MCF 10A (cell line): Measurements from ENCODE around the gene RALGPS1. TPM values are rescaled to one million over a fixed set of nuclear protein-coding genes. Genes with fewer than 3 reads are reported as not detected.

ENCODE experiments used
- BruUV-seq: library from RNA; stranded (reverse); fragments of 400-500 nt; replicated peaks from 2 replicates; lab custom pipeline; 2021; lab: Mats Ljungman, UMichigan
- CTCF ChIA-PET: fragments of 300-600 bp; sonication (Branson Sonifier 250); formaldehyde crosslinking; extraction: SDS; loops from one replicate; lab custom pipeline; 2021; ENCODE audit warnings: antibody characterized with exemption, inconsistent platforms; lab: Yijun Ruan, JAX
- POLR2A ChIA-PET: fragments of 300-600, 350-650 bp; sonication (Branson Sonifier 250); formaldehyde crosslinking; extraction: SDS; loops from one replicate; lab custom pipeline; 2020; ENCODE audit warnings: antibody characterized with exemption, inconsistent platforms; lab: Yijun Ruan, JAX
- DNase-seq: peaks from one replicate; pipeline ENCODE4 v3.0.0-alpha.2; 2018; ENCODE audit not compliant: unreplicated experiment
- H3K27ac Mint-ChIP-seq: one replicate; pipeline ENCODE4 v1.8.0; 2022; ENCODE audit warnings: mild to moderate bottlenecking, low read depth, mixed read lengths; ENCODE audit not compliant: unreplicated experiment
- H3K27me3 Mint-ChIP-seq: one replicate; pipeline ENCODE4 v1.8.0; 2022; ENCODE audit warnings: mixed read lengths; ENCODE audit not compliant: insufficient read depth, unreplicated experiment
- H3K36me3 Mint-ChIP-seq: one replicate; pipeline ENCODE4 v1.8.0; 2022; ENCODE audit warnings: mild to moderate bottlenecking, moderate library complexity, mixed read lengths; ENCODE audit not compliant: insufficient read depth, unreplicated experiment
- H3K4me1 Mint-ChIP-seq: one replicate; pipeline ENCODE4 v1.8.0; 2022; ENCODE audit warnings: mixed read lengths; ENCODE audit not compliant: insufficient read depth, unreplicated experiment
- H3K4me3 Mint-ChIP-seq: one replicate; pipeline ENCODE4 v1.8.0; 2022; ENCODE audit warnings: mild to moderate bottlenecking, moderate library complexity, mixed read lengths; ENCODE audit not compliant: unreplicated experiment
- H3K9me3 Mint-ChIP-seq: one replicate; pipeline ENCODE4 v1.8.0; 2022; ENCODE audit warnings: mixed read lengths; ENCODE audit not compliant: unreplicated experiment
- CTCF ChIP-seq: fragments of 200-600 bp; IDR thresholded peaks from one replicate; pipeline ENCODE4 v1.8.0; 2022; ENCODE audit warnings: antibody characterized with exemption, mild to moderate bottlenecking; ENCODE audit not compliant: unreplicated experiment
- intact Hi-C: fragments of 100-400 bp; cut with micrococcal nuclease; formaldehyde crosslinking; loops from 2 replicates; pipeline ENCODE4 v1.14.1; 2022
- total RNA-seq: library from RNA; stranded (reverse); gene quantifications from 2 replicates; pipeline ENCODE4 v1.2.3, GENCODE V29; 2022

Gene RALGPS1
- total RNA-seq, 1 experiment from 2014 or later: 2.4 TPM

GRCh38 chr9:126926364-126926763 lies 11.8 kb downstream of the RALGPS1 start:
- BruUV-seq: no TSS peak
- ChIA-PET POLR2A (interaction anchor here (1.4 kb wide), 1 partner anchor 9 kb away, joined by 4 read pairs; no protein-coding TSS in a partner anchor), CTCF (interaction anchor here (0.5 to 3.2 kb wide), 2 partner anchors 14 to 299 kb away, joined by 3 to 10 read pairs; no protein-coding TSS in a partner anchor)
- no peak for TF ChIP-seq CTCF
- intact Hi-C loops: no loop called here
- Mint-ChIP-seq H3K4me1 (no peaks in the 10 kb centered on the region), H3K9me3 (no peaks in the 10 kb centered on the region), H3K36me3 (no peaks in the 10 kb centered on the region), H3K27ac (no peak overlapping the region), H3K4me3 (no peak overlapping the region), H3K27me3 (no peaks in the 10 kb centered on the region)
- DNase-seq: no peak

- intact Hi-C loops: no loop called here
- DNase-seq: no peak
- ChIA-PET CTCF (interaction anchor here (3.2 kb wide), 1 partner anchor 13 kb away, joined by 10 read pairs; no protein-coding TSS in a partner anchor), POLR2A (interaction anchor here (1.4 kb wide), 1 partner anchor 10 kb away, joined by 4 read pairs; no protein-coding TSS in a partner anchor)
- no peak overlapping the region for H3K27ac Mint-ChIP-seq
- H3K4me3 Mint-ChIP-seq: no peak overlapping the region
- no peaks in the 10 kb centered on the region for H3K4me1 Mint-ChIP-seq
- H3K27me3 Mint-ChIP-seq: no peaks in the 10 kb centered on the region
- no TSS peak for BruUV-seq
- H3K9me3 Mint-ChIP-seq: no peaks in the 10 kb centered on the region
- no peaks in the 10 kb centered on the region for H3K36me3 Mint-ChIP-seq
- TF ChIP-seq CTCF: no peak
These were observed 12.8 kb downstream of the RALGPS1 start for GRCh38 chr9:126927419-126927818.

GRCh38 chr9:126932871-126933321 lies 18.3 kb downstream of the RALGPS1 start:
- POLR2A ChIA-PET: interaction anchor here (0.6 kb wide), 1 partner anchor 75 kb away, joined by 3 read pairs; no protein-coding TSS in a partner anchor
- CTCF ChIA-PET: interaction anchor here (0.6 to 1.4 kb wide), 5 partner anchors 8 to 282 kb away, joined by 3 to 6 read pairs (median 3); no protein-coding TSS in a partner anchor
- no TSS peak for BruUV-seq
- no peaks in the 10 kb centered on the region for H3K27me3 Mint-ChIP-seq
- DNase-seq: no peak
- no peaks in the 10 kb centered on the region for H3K4me1 Mint-ChIP-seq
- intact Hi-C loops: no loop called here
- H3K27ac Mint-ChIP-seq: no peak overlapping the region
- no peaks in the 10 kb centered on the region for H3K36me3 Mint-ChIP-seq
- no peaks in the 10 kb centered on the region for H3K9me3 Mint-ChIP-seq
- no peak for TF ChIP-seq CTCF
- no peak overlapping the region for H3K4me3 Mint-ChIP-seq

- intact Hi-C loops: no loop called here
- Mint-ChIP-seq H3K27me3 (no peaks in the 10 kb centered on the region), H3K36me3 (no peaks in the 10 kb centered on the region), H3K9me3 (no peaks in the 10 kb centered on the region), H3K4me3 (no peak overlapping the region), H3K27ac (no peak overlapping the region), H3K4me1 (no peaks in the 10 kb centered on the region)
- POLR2A ChIA-PET: no interaction called here
- CTCF ChIA-PET: interaction anchor here (0.6 to 1.5 kb wide), 4 partner anchors 256 to 281 kb away, joined by 3 to 5 read pairs (median 3); no protein-coding TSS in a partner anchor
- no peak for DNase-seq
- no peak for TF ChIP-seq CTCF
- no TSS peak for BruUV-seq
These were observed 18.9 kb downstream of the RALGPS1 start for GRCh38 chr9:126933334-126933980.
